DLD1 (cell line): ENCODE results near the gene CCDC12.

Experiments used
- in situ Hi-C: cut with HindIII; loops from 2 replicates; pipeline ENCODE4 v1.10.0; 2017; ENCODE audit warnings: low sequenced_read_pairs

Gene CCDC12

GRCh38 chr3:46909535-46910161, 66.9 kb downstream of the CCDC12 start:
- in situ Hi-C loops, result no loop called here

- in situ Hi-C loops, result no loop called here
These were observed 67.5 kb downstream of the CCDC12 start for GRCh38 chr3:46908986-46909534.

- in situ Hi-C loops, result no loop called here
These were observed 68.1 kb downstream of the CCDC12 start for GRCh38 chr3:46908294-46908985.

GRCh38 chr3:46907960-46908293, 68.6 kb downstream of the CCDC12 start:
- in situ Hi-C loops, result no loop called here

GRCh38 chr3:46907271-46907670, 69.3 kb downstream of the CCDC12 start:
- in situ Hi-C loops, result no loop called here

GRCh38 chr3:46906471-46907058, 70.0 kb downstream of the CCDC12 start:
- in situ Hi-C loops, result no loop called here

- in situ Hi-C loops, result no loop called here
These were observed 70.7 kb downstream of the CCDC12 start for GRCh38 chr3:46905661-46906451.

- in situ Hi-C loops, result no loop called here
These were observed 71.4 kb downstream of the CCDC12 start for GRCh38 chr3:46905213-46905560.

GRCh38 chr3:46904303-46905212, 72.0 kb downstream of the CCDC12 start:
- in situ Hi-C loops, result no loop called here

GRCh38 chr3:46903341-46904302, 72.9 kb downstream of the CCDC12 start:
- in situ Hi-C loops, result no loop called here

- in situ Hi-C loops, result no loop called here
These were observed 74.3 kb downstream of the CCDC12 start for GRCh38 chr3:46902188-46902631.

- in situ Hi-C loops, result no loop called here
These were observed 74.9 kb downstream of the CCDC12 start for GRCh38 chr3:46901591-46902187.

- in situ Hi-C loops, result no loop called here
These were observed 75.5 kb downstream of the CCDC12 start for GRCh38 chr3:46901061-46901460.

GRCh38 chr3:46900356-46900755, 76.2 kb downstream of the CCDC12 start:
- in situ Hi-C loops, result no loop called here

GRCh38 chr3:46900007-46900292, 76.6 kb downstream of the CCDC12 start:
- in situ Hi-C loops, result no loop called here

GRCh38 chr3:46899151-46900006, 77.2 kb downstream of the CCDC12 start:
- in situ Hi-C loops, result no loop called here

GRCh38 chr3:46898321-46899150, 78.0 kb downstream of the CCDC12 start:
- in situ Hi-C loops, result no loop called here
